Suppressor macrophage treated with lipopolysaccharide for 1 hour (primary cell): ENCODE results near the gene KCND3.
A peak's percentile ranks its signal among the peaks of the same experiment; 100 is the strongest.

ENCODE experiments used
- DNase-seq, 3 donors: peaks; one replicate each; pipeline ENCODE4 v3.0.0-alpha.2; 2020 to 2022

Gene KCND3

GRCh38 chr1:111878649-111879048, 110.8 kb downstream of the KCND3 start:
- DNase-seq = peak in 1 of 3 donors; percentile 0

GRCh38 chr1:111878091-111878490, 111.4 kb downstream of the KCND3 start:
- no peak for DNase-seq

- no peak for DNase-seq
These were observed 112.8 kb downstream of the KCND3 start for GRCh38 chr1:111876631-111877030.

GRCh38 chr1:111875640-111876039, 113.8 kb downstream of the KCND3 start:
- no peak for DNase-seq

GRCh38 chr1:111873460-111874030, 115.9 kb downstream of the KCND3 start:
- no peak for DNase-seq

GRCh38 chr1:111870181-111870580, 119.3 kb downstream of the KCND3 start:
- DNase-seq = no peak

- DNase-seq = no peak
These were observed 121.5 kb downstream of the KCND3 start for GRCh38 chr1:111867868-111868440.

GRCh38 chr1:111864862-111865261, 124.6 kb downstream of the KCND3 start:
- no peak for DNase-seq

- no peak for DNase-seq
These were observed 126.1 kb downstream of the KCND3 start for GRCh38 chr1:111863401-111863800.

GRCh38 chr1:111862599-111862998, 126.9 kb downstream of the KCND3 start:
- DNase-seq = no peak

- DNase-seq = no peak
These were observed 127.9 kb downstream of the KCND3 start for GRCh38 chr1:111861523-111861922.

- no peak for DNase-seq
These were observed 132.2 kb downstream of the KCND3 start for GRCh38 chr1:111857194-111857651.

GRCh38 chr1:111856411-111857185, 132.9 kb downstream of the KCND3 start:
- no peak for DNase-seq

- DNase-seq = no peak
These were observed 134.2 kb downstream of the KCND3 start for GRCh38 chr1:111855260-111855659.

GRCh38 chr1:111852261-111852721, 137.2 kb downstream of the KCND3 start:
- no peak for DNase-seq

GRCh38 chr1:111851552-111851951, 137.9 kb downstream of the KCND3 start:
- DNase-seq = no peak

GRCh38 chr1:111850109-111850508, 139.4 kb downstream of the KCND3 start:
- no peak for DNase-seq

- DNase-seq = no peak
These were observed 140.5 kb downstream of the KCND3 start for GRCh38 chr1:111848852-111849545.

GRCh38 chr1:111847466-111847865, 142.0 kb downstream of the KCND3 start:
- DNase-seq = no peak

GRCh38 chr1:111846842-111847241, 142.6 kb downstream of the KCND3 start:
- no peak for DNase-seq

- DNase-seq = no peak
These were observed 146.3 kb downstream of the KCND3 start for GRCh38 chr1:111843177-111843576.

- DNase-seq = no peak
These were observed 147.1 kb downstream of the KCND3 start for GRCh38 chr1:111842411-111842810.

- DNase-seq = no peak
These were observed 147.7 kb downstream of the KCND3 start for GRCh38 chr1:111841746-111842145.
